Muscle of arm (tissue), 12 donors: ENCODE results near the gene ZDHHC14. TPM values are rescaled to one million over a fixed set of nuclear protein-coding genes. Genes with fewer than 3 reads are reported as not detected.
"Not testable (repeated sequence)": the region's sequence is repeated elsewhere in the genome, so short reads cannot be mapped to it uniquely, and the experiment has no call there.

Source experiments
- DNase-seq: peaks from one replicate; pipeline ENCODE4 v3.0.0-alpha.2; 2013
- polyA plus RNA-seq, 12 donors: library from polyadenylated mRNA; unstranded; fragments of 120-200 nt; gene quantifications; one replicate each; pipeline ENCODE4 v1.2.1, GENCODE V29; 2013; ENCODE audit not compliant: insufficient read length in 12 of 12

ZDHHC14 gene
- polyA plus RNA-seq, 12 donors, result 3.9 to 12.8 (median 6.6) TPM; not detected in 1

DNA sequence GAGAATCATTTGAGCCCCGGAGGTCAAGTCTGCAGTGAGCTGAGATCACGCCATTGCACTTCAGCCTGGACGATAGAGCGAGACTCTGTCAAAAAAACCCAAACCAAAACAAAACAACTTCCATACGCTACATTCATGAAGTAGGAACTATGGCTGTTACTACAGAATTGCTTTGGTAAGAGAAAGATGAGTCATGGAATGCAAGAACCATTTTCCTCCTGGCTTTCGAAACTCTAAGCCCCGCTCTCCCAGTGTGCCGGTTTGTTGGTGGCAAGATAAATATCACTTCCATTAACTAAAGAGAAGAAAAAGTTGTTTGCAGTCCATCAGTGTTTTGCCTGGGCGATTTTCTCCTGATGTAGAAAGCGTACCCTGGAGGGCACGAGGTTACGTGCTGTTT, 61.3 kb downstream of the ZDHHC14 start:
- no peak for DNase-seq

- no peak for DNase-seq
Observed at GRCh38 chr6:157443066-157443800, 62.2 kb downstream of the ZDHHC14 start.

DNA sequence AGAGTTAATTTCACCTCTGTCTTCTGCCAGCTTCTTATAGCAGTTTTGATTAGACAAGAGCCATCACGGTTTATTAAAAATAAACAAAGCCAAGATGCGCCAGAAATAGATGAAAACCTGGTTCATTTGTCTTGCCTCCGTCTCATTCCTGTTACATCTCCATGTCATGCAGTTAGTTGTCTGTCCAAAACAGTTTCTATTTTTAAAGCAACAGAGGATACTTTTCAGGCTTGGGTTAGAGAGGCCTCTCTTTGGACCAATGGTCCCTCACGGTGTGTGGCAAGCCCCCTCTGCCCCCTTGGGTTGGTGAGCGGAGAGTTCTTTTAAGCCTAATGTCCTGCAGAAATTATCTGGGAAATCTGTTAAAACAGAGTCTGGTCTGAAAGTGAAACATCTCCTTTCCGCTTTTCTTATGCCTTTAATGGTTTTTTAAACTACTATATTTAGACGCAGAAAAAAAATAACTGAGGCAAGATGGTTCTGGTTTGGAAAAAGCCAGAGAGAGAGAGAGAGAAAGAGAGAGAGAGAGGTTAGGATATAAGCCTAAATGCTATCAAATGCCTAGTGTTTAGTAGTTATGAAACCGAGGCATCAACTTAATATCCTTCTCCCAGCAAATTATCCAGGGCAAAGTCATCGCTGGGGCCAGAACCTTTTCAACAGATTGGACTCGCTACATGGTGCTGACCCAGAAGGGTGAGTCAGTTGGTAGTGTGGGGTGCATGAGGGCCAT, 64.5 kb downstream of the ZDHHC14 start:
- DNase-seq, result no peak

DNA sequence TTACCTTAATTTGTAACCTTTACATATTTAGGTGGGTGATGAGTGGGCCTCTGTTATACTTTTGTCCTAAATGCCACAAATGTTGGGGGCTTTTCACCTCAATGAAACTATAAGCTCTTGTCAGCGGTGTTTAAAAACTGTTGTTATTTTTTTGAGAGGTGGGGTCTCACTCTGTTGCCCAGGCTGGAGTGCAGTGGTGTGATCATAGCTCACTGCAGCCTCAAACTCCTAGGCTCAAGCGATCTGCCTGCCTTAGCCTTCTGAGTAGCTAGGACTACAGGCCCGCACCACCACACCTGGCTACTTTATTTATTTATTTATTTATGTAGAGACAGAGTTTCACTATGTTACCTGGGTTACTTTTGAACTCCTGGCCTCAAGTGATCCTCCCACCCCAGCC, 66.7 kb downstream of the ZDHHC14 start:
- DNase-seq, result no peak

DNA sequence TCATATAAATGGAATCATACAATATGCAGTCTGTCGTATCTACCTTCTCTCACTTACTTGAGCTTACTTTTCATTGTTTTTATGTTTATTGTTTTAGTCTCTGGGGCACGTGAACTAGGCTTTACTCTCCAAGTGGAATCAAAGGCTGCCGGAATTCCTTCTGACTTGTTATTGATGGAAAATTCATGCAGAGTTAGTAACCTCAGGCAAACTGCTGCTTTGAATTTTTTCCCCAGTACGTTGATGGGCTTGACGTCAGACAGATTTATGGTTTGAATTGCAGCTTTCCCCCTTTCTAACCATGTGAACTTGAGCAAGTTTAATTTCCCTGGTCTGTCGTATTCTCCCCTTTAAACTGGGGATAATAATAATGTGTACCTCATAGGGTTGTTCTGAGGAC, 68.6 kb downstream of the ZDHHC14 start:
- no peak for DNase-seq

DNA sequence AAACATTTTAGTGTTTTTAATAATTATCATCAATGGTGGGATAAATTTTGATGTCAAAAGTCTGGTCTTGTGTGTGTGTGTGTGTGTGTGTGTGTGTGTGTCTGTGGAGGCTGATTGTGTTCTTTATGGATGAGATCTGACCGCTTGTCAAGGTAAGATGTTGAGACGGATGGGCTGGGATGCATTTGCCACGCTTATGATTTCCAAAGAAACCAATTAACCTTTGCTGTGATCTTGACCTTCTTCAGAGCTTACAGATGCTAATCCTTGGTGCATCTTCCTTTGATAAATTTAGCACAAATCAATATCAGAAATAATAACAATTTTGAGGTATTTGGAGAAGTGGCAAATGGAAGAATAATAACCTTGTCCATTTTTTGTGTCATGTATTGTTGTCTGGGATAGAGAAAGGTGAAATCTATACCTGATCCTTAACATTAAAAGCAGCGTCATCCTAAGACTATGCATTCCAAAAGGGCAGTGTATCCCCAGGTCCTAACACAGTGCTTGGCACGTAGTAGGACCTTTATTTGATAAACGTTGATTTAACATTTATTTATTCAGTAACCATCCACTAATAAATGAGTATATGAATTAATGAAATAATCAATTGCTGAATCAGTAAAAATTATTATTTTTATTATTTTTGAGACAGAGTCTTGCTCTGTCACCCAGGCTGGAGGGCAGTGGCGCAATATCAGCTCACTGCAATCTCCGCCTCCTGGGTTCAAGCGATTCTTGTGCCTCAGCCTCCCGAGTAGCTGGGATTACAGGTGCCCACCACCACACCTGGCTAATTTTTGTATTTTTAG, 70.1 kb downstream of the ZDHHC14 start:
- DNase-seq, result no peak

GRCh38 chr6:157452096-157452495, 71.1 kb downstream of the ZDHHC14 start:
- DNase-seq, result no peak

- DNase-seq, result no peak
Observed at GRCh38 chr6:157453131-157453530, 72.1 kb downstream of the ZDHHC14 start.

GRCh38 chr6:157453978-157454377, 73.0 kb downstream of the ZDHHC14 start:
- DNase-seq, result no peak

- no peak for DNase-seq
Observed at GRCh38 chr6:157454762-157455714, 74.0 kb downstream of the ZDHHC14 start.

- no peak for DNase-seq
Observed at GRCh38 chr6:157455731-157456523, 74.9 kb downstream of the ZDHHC14 start.

GRCh38 chr6:157456524-157456829, 75.5 kb downstream of the ZDHHC14 start:
- no peak for DNase-seq

GRCh38 chr6:157457787-157458186, 76.8 kb downstream of the ZDHHC14 start:
- no peak for DNase-seq

DNA sequence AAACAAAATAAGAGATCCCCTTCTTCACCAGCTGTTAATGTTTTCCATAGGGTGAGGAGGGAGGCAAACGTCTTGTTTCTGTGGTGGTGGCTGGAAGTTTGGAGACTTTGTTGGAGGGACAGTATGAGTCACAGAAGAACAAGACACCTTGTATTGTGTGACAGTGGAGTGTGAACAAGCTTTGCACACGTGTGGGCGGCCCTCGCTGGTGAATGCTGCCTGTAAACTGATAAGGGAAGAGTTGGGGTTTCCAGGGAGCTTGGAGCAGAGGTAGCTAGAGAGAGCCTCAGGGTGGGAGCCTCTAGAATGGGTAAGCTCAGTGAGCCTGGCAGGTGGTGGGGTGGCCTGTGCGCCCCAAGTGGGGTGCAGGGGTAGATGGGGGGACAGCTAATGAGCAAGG, 78.3 kb downstream of the ZDHHC14 start:
- no peak for DNase-seq

GRCh38 chr6:157460182-157460999, 79.4 kb downstream of the ZDHHC14 start:
- no peak for DNase-seq

GRCh38 chr6:157461000-157461915, 80.3 kb downstream of the ZDHHC14 start:
- no peak for DNase-seq

DNA sequence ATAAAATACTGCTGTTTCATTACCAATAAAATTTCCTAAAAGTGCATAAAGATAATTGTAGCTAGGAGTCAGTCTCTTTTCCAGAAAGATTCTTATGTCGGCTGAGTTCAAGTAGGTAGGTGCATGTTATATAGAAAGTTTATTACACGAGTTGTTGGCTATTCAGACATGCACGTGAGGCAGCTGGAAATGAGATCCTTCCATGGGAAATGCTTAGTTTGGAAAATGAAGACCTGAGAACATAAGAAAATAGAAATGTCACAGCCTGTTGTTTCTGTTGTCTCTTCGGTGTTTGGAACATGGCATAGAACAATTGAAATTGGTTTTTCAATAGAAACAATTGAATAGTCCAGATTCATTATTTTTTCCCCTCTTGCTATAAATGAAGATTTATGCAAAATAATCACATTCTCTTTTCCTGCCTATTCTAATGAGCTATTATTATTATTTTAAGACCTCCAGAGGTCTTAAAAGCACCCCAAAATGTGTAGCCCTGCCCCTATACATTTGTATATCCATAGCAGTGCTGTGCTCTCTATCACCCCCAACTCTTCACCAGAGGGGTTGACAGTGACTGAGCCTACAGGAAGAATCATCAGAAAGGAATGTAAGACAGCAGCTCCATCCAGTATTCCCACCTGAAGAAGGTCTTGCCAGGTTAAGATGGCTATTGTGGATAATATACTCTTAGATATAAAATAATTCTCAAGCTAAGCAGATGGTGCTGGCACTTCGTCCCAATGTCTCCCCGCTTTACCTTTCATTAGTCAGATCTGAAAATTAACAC, 82.2 kb downstream of the ZDHHC14 start:
- DNase-seq, result no peak

GRCh38 chr6:157463743-157464135, 82.7 kb downstream of the ZDHHC14 start:
- not testable (repeated sequence) for DNase-seq
